DMS153 (cell line): ENCODE results near the gene MGMT.

Experiments used
- DNase-seq: peaks from one replicate; lab custom pipeline; 2025; lab: John Stamatoyannopoulos, UW

The MGMT gene

GRCh38 chr10:129760416-129760815 lies 293.4 kb downstream of the MGMT start:
- no peak for DNase-seq

- no peak for DNase-seq
These were observed 294.3 kb downstream of the MGMT start for GRCh38 chr10:129761197-129761972.

GRCh38 chr10:129761981-129762956 lies 295.2 kb downstream of the MGMT start:
- DNase-seq: no peak

GRCh38 chr10:129764011-129764900 lies 297.2 kb downstream of the MGMT start:
- DNase-seq: no peak

- DNase-seq: no peak
These were observed 298.0 kb downstream of the MGMT start for GRCh38 chr10:129764901-129765663.

- no peak for DNase-seq
These were observed 298.9 kb downstream of the MGMT start for GRCh38 chr10:129765664-129766550.

- no peak for DNase-seq
These were observed 299.8 kb downstream of the MGMT start for GRCh38 chr10:129766611-129767550.

- no peak for DNase-seq
These were observed 300.7 kb downstream of the MGMT start for GRCh38 chr10:129767751-129768150.

GRCh38 chr10:129768437-129769355 lies 301.7 kb downstream of the MGMT start:
- no peak for DNase-seq

GRCh38 chr10:129769381-129770116 lies 302.5 kb downstream of the MGMT start:
- DNase-seq: no peak

GRCh38 chr10:129770286-129770685 lies 303.2 kb downstream of the MGMT start:
- DNase-seq: no peak

- no peak for DNase-seq
These were observed 304.0 kb downstream of the MGMT start for GRCh38 chr10:129771024-129771423.

GRCh38 chr10:129771576-129771975 lies 304.5 kb downstream of the MGMT start:
- DNase-seq: no peak

- no peak for DNase-seq
These were observed 305.0 kb downstream of the MGMT start for GRCh38 chr10:129771991-129772431.

- DNase-seq: no peak
These were observed 305.7 kb downstream of the MGMT start for GRCh38 chr10:129772468-129773358.
